Activated CD8-positive, alpha-beta memory T cell treated with anti-CD3 and anti-CD28 coated beads, Interleukin-2, amount 50 U/mL, for 1 hour (primary cell): ENCODE data around the gene HIVEP3.

ENCODE experiments used
- DNase-seq: peaks from one replicate; pipeline ENCODE4 v3.0.0-alpha.2; 2020; ENCODE audit errors: extremely low read depth

HIVEP3 gene

GRCh38 chr1:41920658-41921057 is 1.9 kb upstream of the HIVEP3 start:
- DNase-seq: no peak

GRCh38 chr1:41919764-41920397 is 1.2 kb upstream of the HIVEP3 start:
- DNase-seq: no peak

- DNase-seq: no peak
Observed at GRCh38 chr1:41919131-41919530, 409 bp upstream of the HIVEP3 start.

GRCh38 chr1:41917835-41918449 is 780 bp downstream of the HIVEP3 start:
- no peak for DNase-seq

GRCh38 chr1:41917076-41917475 is 1.6 kb downstream of the HIVEP3 start:
- DNase-seq: no peak

- DNase-seq: no peak
Observed at GRCh38 chr1:41915786-41916571, 2.7 kb downstream of the HIVEP3 start.

GRCh38 chr1:41914516-41914915 is 4.2 kb downstream of the HIVEP3 start:
- DNase-seq: no peak

GRCh38 chr1:41913014-41913413 is 5.7 kb downstream of the HIVEP3 start:
- no peak for DNase-seq

- DNase-seq: no peak
Observed at GRCh38 chr1:41908288-41908895, 10.3 kb downstream of the HIVEP3 start.

- no peak for DNase-seq
Observed at GRCh38 chr1:41907446-41907845, 11.3 kb downstream of the HIVEP3 start.

GRCh38 chr1:41906943-41907342 is 11.8 kb downstream of the HIVEP3 start:
- no peak for DNase-seq

GRCh38 chr1:41905093-41905675 is 13.5 kb downstream of the HIVEP3 start:
- no peak for DNase-seq

- DNase-seq: no peak
Observed at GRCh38 chr1:41902664-41903063, 16.1 kb downstream of the HIVEP3 start.

GRCh38 chr1:41902159-41902577 is 16.6 kb downstream of the HIVEP3 start:
- DNase-seq: no peak

- DNase-seq: no peak
Observed at GRCh38 chr1:41901551-41901950, 17.2 kb downstream of the HIVEP3 start.

GRCh38 chr1:41900603-41901444 is 17.9 kb downstream of the HIVEP3 start:
- DNase-seq: no peak

- DNase-seq: no peak
Observed at GRCh38 chr1:41898191-41898713, 20.5 kb downstream of the HIVEP3 start.

- no peak for DNase-seq
Observed at GRCh38 chr1:41895552-41895951, 23.2 kb downstream of the HIVEP3 start.

- no peak for DNase-seq
Observed at GRCh38 chr1:41894808-41895483, 23.8 kb downstream of the HIVEP3 start.

- no peak for DNase-seq
Observed at GRCh38 chr1:41894101-41894807, 24.5 kb downstream of the HIVEP3 start.
